HG02852 (cell line): ENCODE results near the gene DNAJB4.
"Not testable (repeated sequence)": the region's sequence is repeated elsewhere in the genome, so short reads cannot be mapped to it uniquely, and the experiment has no call there.

Source experiments
- ATAC-seq: cut with Tn5 transposase; IDR thresholded peaks from one replicate; pipeline ENCODE4 v1.9.1; 2021; ENCODE audit warnings: mild to moderate bottlenecking, moderate library complexity; ENCODE audit not compliant: unreplicated experiment

DNAJB4 gene

GRCh38 chr1:78061825-78062523 is 57.2 kb downstream of the DNAJB4 start:
- no peak for ATAC-seq

- ATAC-seq = not testable (repeated sequence)
Measured at GRCh38 chr1:78064886-78065285, 60.1 kb downstream of the DNAJB4 start.
